Measurements from ENCODE around the gene CGB1.

The CGB1 gene

GRCh38 chr19:48989701-48990291 is 46.9 kb downstream of the CGB1 start:
- no peak overlapping the region for H3K4me3 Mint-ChIP-seq
- ATAC-seq (ENCODE audit: low read depth) (no peak), DNase-seq (ENCODE audit: low spot score in 2 of 2) (no peak)
- peaks cover 37% of the 10 kb centered on the region for H3K4me1 Mint-ChIP-seq
- H3K9me3 Mint-ChIP-seq: no peaks in the 10 kb centered on the region
- peaks cover 16% of the 10 kb centered on the region for H3K36me3 Mint-ChIP-seq
- H3K27me3 Mint-ChIP-seq: no peaks in the 10 kb centered on the region
- H3K27ac Mint-ChIP-seq: peak overlapping the region; percentile 32

- peaks cover 16% of the 10 kb centered on the region for H3K36me3 Mint-ChIP-seq
- no peak for ATAC-seq (ENCODE audit: low read depth)
- H3K27me3 Mint-ChIP-seq: no peaks in the 10 kb centered on the region
- no peak for DNase-seq (ENCODE audit: low spot score in 2 of 2)
- H3K4me1 Mint-ChIP-seq: peaks cover 33% of the 10 kb centered on the region
- no peak overlapping the region for H3K27ac Mint-ChIP-seq
- H3K9me3 Mint-ChIP-seq: no peaks in the 10 kb centered on the region
- H3K4me3 Mint-ChIP-seq: no peak overlapping the region
These were observed 47.8 kb downstream of the CGB1 start for GRCh38 chr19:48988860-48989259.

GRCh38 chr19:48988286-48988685 is 48.4 kb downstream of the CGB1 start:
- Mint-ChIP-seq H3K36me3 (peaks cover 19% of the 10 kb centered on the region), H3K4me1 (peaks cover 30% of the 10 kb centered on the region), H3K4me3 (no peak overlapping the region), H3K27me3 (no peaks in the 10 kb centered on the region), H3K9me3 (no peaks in the 10 kb centered on the region), H3K27ac (no peak overlapping the region)
- ATAC-seq (ENCODE audit: low read depth): no peak
- DNase-seq (ENCODE audit: low spot score in 2 of 2): no peak

GRCh38 chr19:48987323-48987722 is 49.4 kb downstream of the CGB1 start:
- peaks cover 22% of the 10 kb centered on the region for H3K36me3 Mint-ChIP-seq

GRCh38 chr19:48986211-48986610 is 50.5 kb downstream of the CGB1 start:
- no peaks in the 10 kb centered on the region for H3K27me3 Mint-ChIP-seq

More at GRCh38 chr19:48987323-48987722, 49.4 kb downstream of the CGB1 start:
- ATAC-seq (ENCODE audit: low read depth) (no peak), DNase-seq (ENCODE audit: low spot score in 2 of 2) (no peak)
- H3K27me3 Mint-ChIP-seq: no peaks in the 10 kb centered on the region
- H3K27ac Mint-ChIP-seq: no peak overlapping the region
- H3K4me3 Mint-ChIP-seq: no peak overlapping the region
- H3K9me3 Mint-ChIP-seq: no peaks in the 10 kb centered on the region
- peaks cover 25% of the 10 kb centered on the region for H3K4me1 Mint-ChIP-seq

DNA sequence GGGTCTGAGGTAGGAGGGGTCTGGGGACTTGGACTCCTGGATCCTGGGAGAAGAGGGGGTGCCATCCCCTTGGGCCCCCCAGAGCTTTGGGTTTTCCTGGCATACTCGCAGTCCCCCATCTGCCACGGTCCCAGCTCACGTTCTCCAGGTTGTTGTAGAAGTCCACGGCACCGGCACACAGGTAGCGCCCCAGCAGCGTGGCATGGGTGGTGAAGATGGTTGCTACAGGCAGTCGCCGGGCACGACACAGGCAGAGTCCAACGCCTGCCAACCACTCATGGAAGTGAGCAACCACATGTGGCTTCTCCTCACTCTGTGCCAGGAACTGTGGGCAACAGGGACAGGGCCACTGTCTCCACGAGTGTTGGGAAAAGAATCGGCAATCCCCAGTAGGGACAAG is 51.0 kb downstream of the CGB1 start:
- Mint-ChIP-seq H3K36me3 (peaks cover 25% of the 10 kb centered on the region), H3K27ac (no peak overlapping the region)

More at GRCh38 chr19:48986211-48986610, 50.5 kb downstream of the CGB1 start:
- no peak overlapping the region for H3K27ac Mint-ChIP-seq
- no peaks in the 10 kb centered on the region for H3K9me3 Mint-ChIP-seq
- no peak for ATAC-seq (ENCODE audit: low read depth)
- no peak overlapping the region for H3K4me3 Mint-ChIP-seq
- peaks cover 28% of the 10 kb centered on the region for H3K36me3 Mint-ChIP-seq
- no peak for DNase-seq (ENCODE audit: low spot score in 2 of 2)
- H3K4me1 Mint-ChIP-seq: peaks cover 19% of the 10 kb centered on the region

More for the DNA sequence above, 51.0 kb downstream of the CGB1 start:
- ATAC-seq (ENCODE audit: low read depth) (no peak), DNase-seq (ENCODE audit: low spot score in 2 of 2) (no peak)
- no peak overlapping the region for H3K4me3 Mint-ChIP-seq
- peaks cover 15% of the 10 kb centered on the region for H3K4me1 Mint-ChIP-seq
- no peaks in the 10 kb centered on the region for H3K27me3 Mint-ChIP-seq
- H3K9me3 Mint-ChIP-seq: no peaks in the 10 kb centered on the region
